GM21529 (cell line): ENCODE data around the gene TXNRD2.

Experiments
- ATAC-seq: cut with Tn5 transposase; IDR thresholded peaks from one replicate; pipeline ENCODE4 v1.9.1; 2021; ENCODE audit not compliant: unreplicated experiment

Gene TXNRD2

GRCh38 chr22:19941365-19942082 is at the start of gene TXNRD2, which contains the start of gene COMT:
TSS of gene TXNRD2 (minus strand) at chr22:19941818. CDS start at chr22:19941803, 15 bp downstream.
TSS of gene COMT (plus strand) at chr22:19941772. CDS start at chr22:19962527, 20,755 bp downstream.
- ATAC-seq: peak; percentile 69

DNA sequence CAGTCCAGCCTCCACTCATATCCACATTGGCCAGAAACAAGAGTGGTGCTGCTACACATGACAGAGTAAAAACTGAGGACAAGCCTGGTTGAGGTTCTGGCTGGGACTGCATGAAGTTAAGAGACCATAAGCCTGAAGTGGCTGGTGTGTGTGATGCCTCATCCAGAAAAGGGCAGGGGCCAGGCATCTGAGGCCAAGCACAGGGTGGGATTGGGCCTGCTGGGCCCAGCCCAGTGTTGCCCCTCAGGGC is 49.7 kb upstream of the TXNRD2 start:
- ATAC-seq: no peak

GRCh38 chr22:19990609-19991394 is 49.2 kb upstream of the TXNRD2 start:
- ATAC-seq: no peak

- ATAC-seq: no peak
Measured at GRCh38 chr22:19990188-19990587, 48.6 kb upstream of the TXNRD2 start.

DNA sequence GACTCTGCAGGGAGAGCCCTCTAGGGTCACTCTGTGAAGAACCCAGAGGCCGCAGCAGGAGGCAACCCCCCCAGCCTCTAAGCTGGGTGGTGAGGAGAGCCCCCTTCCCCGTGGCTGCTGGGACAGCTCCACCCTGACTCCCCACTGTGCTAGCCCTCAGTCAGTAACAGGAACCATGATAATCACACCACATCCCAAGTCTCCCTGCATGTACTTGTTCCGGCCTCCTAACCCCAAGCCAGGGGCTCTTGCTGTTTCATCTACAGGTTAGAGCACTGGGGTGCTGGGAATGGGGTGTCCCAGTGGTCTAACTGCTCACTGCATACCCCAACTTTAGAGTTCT is 48.1 kb upstream of the TXNRD2 start:
- no peak for ATAC-seq

DNA sequence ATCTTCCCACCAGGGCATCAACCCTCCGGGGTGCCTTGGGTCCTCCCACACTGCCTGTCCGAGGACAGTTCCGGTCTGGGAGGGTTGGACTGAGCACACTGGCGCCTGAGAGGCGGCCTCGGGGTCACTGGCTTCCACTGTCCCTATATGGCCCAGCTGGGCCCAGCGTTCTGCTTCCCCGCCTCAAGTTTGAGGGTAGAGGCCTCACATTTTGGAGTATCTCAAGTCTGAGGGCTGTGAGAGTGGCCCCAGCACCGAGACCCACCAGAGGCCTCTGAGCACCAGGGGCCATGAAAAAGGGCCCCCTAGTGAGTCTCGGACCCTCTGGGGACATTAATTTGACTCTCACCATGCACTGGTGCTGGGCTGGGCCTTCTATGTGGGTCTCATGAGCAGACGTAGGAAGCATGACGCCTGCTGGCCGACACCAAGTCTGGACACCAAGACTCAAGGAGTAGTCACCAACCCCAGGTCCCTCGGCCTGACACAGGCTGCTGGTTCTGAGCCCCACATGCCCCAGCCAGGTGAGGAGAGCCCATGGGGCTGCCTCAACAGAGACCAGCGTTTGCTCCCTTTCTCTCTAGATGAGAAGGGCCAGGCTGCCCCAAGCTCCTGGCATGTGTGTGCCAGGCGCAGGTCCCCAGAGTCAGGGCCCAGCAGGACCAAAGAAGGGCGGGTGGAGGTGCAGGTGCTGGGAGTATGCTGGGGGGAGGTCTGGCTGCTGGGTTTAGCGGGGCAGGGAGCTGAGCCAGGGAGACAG is 47.5 kb upstream of the TXNRD2 start:
- no peak for ATAC-seq

GRCh38 chr22:19988331-19988808 is 46.8 kb upstream of the TXNRD2 start:
- no peak for ATAC-seq

GRCh38 chr22:19987394-19988306 is 46.0 kb upstream of the TXNRD2 start:
- ATAC-seq: no peak

GRCh38 chr22:19986410-19987341 is 45.1 kb upstream of the TXNRD2 start:
- ATAC-seq: peak; percentile 53

- no peak for ATAC-seq
Measured at GRCh38 chr22:19986011-19986409, 44.4 kb upstream of the TXNRD2 start.

- no peak for ATAC-seq
Measured at GRCh38 chr22:19984851-19985811, 43.5 kb upstream of the TXNRD2 start.

DNA sequence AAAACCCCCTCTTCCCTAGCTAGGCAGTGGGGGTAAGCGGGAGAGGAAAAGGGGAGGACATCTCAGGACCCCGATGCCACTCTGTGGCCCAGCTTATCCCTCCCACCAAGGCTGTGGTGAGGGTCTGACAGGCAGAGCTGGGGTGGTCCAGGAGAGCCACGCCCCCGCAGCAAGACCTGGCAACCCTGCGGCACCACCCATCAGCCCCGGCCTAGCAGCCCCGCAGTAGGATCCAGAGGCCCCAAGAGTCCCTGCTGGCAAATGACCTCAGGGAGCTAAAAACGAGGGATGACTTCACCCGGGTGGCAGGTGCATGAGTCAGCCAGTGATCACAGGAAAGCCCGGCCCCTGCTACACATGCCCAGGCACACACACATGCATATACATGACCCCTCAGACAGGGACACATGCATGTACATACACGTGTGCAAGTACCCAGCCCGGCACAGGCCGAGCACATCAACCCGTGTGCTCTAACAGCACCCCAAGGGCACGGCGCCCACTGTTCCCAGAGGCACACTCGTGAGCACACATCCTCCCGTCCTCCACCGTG is 42.7 kb upstream of the TXNRD2 start:
- ATAC-seq: no peak

DNA sequence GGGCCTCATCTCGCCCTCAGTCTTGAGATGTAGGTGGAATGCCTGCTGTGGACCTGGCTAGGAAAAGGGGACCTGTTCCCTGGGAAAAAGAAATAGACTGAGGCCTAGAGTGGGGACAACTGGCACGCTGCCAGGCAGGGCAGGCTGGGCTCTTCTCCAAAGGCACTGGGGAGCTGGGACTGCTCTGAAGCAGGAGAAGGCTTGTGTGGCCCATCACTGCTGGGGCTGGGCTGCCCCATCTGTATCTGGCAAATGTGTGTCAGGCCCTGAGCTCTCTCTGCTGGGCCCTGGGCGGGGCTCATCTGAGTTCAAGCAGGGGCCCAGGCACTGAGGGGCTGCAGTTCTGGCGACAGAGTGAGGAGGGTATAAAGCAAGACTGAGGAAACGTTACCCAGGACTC is 42.1 kb upstream of the TXNRD2 start:
- ATAC-seq: no peak

- ATAC-seq: no peak
Measured at GRCh38 chr22:19982991-19983578, 41.5 kb upstream of the TXNRD2 start.

DNA sequence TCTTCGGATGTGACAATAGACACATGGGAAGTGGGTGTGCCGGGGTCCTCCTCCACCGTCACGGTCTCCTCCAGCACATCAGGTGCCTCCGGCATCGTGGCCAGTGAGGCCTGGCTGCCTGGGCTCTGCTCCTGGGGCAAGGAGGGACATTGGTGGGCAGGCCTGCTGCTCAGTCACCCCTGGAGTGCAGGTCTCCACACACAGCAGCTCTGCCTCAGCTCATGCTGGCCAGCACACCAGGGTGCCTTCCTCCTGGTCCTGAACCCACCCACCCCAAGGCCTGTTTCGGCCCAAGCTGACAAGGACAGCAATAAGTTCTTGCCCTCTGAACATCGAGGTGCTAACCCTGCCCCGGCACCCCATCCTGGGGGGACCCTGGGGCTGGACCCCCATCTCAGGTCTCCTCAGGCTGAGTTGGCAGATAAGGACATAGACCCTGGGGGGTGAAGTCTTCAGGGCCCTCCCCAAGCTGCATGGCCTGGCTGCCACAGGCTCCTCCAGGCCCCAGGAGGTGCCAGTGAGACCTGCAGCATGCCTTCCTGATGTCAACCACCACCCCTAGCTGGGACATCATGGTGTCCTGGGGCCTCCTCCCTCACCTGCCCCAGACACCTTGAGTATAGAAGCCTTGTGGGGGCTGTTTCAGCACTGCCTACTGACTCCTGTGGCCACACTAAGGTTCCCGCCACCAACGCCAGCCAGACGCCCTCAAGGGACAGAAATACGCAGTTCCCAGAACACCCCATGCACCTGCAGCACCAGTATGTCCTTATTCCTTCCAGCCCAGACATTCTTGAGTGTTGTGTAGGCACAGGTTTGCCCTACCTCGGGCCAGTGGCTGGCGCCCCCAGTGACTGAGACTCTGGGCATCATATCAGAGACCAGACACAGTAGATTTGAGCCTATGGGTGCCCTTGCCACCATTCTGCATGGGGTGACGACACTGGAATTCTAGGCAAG is 40.6 kb upstream of the TXNRD2 start:
- ATAC-seq: no peak

DNA sequence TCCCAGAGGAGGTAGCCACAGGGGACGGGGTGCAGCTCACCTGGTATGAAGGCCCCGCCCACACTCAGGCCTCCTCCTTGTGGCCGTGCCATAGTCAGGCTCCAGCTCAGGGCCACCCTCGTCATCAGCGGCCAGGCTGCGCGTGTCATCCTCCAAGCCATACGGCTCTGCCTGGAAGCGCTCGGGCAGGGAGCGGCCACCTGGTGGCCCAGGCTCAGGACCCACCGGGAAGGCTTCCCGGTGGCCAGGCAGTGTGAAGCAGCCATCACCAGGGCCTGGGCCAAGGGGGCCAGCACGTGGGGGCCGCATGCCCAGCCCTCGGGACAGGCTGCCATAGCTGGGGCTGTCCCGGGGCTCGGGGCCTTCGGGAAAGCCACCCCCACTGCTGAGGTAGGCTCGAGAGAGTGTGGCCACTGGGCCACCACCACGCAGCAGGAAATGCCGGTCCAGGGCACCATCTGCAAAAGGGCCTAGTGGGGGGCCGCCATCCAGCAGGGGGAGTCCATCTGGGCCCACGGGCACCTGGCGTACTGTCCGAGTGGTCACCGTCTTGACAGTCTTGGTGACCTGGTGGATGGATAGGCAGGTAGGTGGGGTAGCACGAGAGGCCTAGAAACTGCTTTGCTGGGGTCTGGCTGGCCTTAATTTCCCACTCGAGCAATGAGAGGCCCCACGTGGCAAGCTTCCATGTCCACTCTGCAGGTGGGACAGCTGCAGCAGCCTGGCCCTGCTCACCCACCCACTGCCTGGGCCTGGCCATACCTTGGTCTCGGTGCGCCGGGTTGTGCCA is 39.7 kb upstream of the TXNRD2 start:
- no peak for ATAC-seq
